Muscle of back (tissue), 13 donors: ENCODE results near the gene EVPL. TPM values are rescaled to one million over a fixed set of nuclear protein-coding genes. Genes with fewer than 3 reads are reported as not detected.
A peak's percentile ranks its signal among the peaks of the same experiment; 100 is the strongest.
"Not testable (repeated sequence)": the region's sequence is repeated elsewhere in the genome, so short reads cannot be mapped to it uniquely, and the experiment has no call there.

ENCODE experiments used
- DNase-seq, 3 donors: peaks; one replicate each; pipeline versions ENCODE4 v3.0.0 to v3.0.0-alpha.2; 2013
- long read RNA-seq, 9 donors: transcript quantifications; one replicate each; lab custom pipeline, GENCODE V29; 2026
- polyA plus RNA-seq, 10 donors: library from polyadenylated mRNA; unstranded; fragments of 120-200 nt; gene quantifications; one replicate each; pipeline ENCODE4 v1.2.1, GENCODE V29; 2013; ENCODE audit not compliant: insufficient read length in 10 of 10

EVPL gene
- polyA plus RNA-seq = 10 to 100 TPM in 2 of 10 donors, under 1 TPM in 7, not detected in 1; 0.11 to 12.4 (median 0.18) TPM
- long read RNA-seq, donor 1 = 0 reads
- long read RNA-seq, donor 2 = 0 reads
- long read RNA-seq, donor 3 = 0 reads
- long read RNA-seq, donor 4 = 0 reads
- long read RNA-seq, donor 5 = 0 reads
- long read RNA-seq, donor 6 = 0 reads
- long read RNA-seq, donor 7 = 0 reads
- long read RNA-seq, donor 8 = 0 reads
- long read RNA-seq, donor 9 = 0 reads

DNA sequence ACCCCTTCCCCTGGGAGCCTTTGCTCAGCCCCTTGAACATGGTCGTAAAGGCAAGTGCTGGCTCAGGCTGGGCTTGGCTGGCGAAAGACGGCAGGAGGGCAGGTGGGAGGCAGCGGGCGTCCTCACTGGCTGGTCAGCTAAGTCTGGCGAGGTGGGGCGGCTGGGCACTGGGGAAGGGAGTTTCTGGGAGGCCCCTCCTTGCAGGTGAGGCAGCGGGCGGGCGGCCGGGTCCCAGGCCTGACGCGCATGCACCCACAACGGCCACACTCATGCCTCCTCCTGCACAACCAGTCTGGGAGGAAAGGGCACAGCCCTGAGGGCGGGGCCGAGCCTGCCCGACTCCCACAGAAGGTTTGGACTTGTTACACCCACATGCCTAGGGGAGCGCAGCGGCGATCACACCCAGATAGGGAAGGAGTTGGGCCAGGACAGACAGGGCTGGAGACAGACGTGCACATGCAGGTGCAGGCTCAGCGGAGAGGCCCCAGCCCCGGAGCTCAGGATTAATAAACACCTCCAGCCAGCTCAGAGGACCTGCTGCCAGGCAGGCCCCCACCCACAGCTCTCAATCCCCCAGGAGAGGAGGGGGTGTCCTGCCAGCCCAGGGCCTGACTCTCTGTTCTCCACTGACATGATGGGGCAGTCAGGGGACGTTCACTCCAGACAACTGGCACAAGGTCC, at the start of gene EVPL:
Gene EVPL (minus strand): TSS at position 148 of the 681 bp plus-strand sequence. CDS start 108 bp downstream, at position 40.
- DNase-seq = no peak

- no peak for DNase-seq
Observed at GRCh38 chr17:76076146-76076764, 49.1 kb upstream of the EVPL start.

- DNase-seq = peak in 1 of 3 donors; percentile 30
Observed at GRCh38 chr17:76075364-76076145, 48.4 kb upstream of the EVPL start.

- DNase-seq = peak in 1 of 3 donors; percentile 22
Observed at GRCh38 chr17:76074390-76075363, 47.6 kb upstream of the EVPL start, which contains the start of gene GALR2. Gene GALR2 (plus strand): TSS chr17:76074781. CDS start chr17:76074884, 103 bp downstream.

DNA sequence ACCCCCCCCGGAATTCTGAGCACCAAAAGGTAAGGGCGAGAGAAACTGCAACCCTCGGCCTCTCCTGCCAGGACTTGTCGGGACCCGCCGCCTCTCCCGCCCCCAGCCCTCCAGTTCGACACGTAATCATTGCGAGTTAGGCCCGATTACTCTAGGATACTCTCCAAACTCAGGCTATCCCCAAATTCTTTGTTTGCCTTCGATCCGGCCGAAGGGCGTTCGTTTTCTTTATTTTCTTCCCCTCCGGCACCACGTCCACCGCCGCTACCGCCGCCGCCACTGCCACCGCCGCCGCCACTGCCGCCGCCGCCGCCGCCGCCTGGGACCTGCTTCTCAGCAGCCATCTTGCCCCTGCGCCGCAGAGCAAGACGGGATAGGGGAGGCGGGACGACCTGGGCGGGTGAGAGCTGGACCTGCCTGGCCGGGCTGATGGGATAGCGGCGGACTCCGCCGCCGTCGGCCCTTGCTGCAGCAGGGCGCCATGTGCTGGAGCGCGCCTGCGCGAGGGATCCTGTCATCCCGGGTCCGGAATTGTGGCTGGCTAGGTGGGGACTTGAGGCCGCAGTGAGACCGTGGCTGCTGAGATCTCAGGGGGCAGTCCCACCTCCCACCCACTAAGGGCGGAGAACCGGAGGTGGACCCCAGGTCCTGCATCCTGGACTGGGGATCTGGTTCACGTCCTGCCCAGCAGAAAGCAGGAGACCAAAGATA, 45.2 kb upstream of the EVPL start, which contains the start of gene SRP68:
Gene SRP68 (minus strand): TSS at position 370 of the 711 bp plus-strand sequence. CDS start 26 bp downstream, at position 344.
- DNase-seq = peak; percentile 89 to 97 (median 92)

DNA sequence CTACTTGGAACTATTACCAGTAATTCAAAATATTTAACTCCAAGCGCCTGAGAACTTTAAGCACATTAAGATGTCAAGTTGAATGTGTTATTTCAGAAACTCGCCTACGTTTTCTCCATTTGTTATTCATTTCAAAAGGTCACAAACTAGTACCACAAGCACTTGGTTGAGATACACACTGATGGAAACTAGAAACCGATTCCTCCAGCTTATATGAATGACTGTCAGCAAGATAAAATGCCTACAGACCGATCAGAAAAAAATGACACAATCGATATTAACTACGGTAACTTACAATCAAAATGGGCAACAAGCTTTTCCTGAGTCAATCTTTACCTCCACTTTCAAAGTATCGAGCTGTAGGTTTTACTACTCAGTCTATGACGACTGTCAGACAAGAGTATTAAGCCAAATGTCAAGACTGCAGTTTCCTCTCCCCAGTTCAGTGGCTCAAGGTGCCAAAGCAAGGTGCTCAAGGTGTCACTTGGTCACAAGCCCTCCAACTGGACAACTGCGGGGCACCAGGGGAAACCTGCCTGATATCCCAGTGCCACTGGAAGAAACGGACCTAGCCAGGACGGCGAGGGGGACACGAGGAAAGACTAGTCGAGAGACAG, 44.5 kb upstream of the EVPL start:
- DNase-seq = no peak

DNA sequence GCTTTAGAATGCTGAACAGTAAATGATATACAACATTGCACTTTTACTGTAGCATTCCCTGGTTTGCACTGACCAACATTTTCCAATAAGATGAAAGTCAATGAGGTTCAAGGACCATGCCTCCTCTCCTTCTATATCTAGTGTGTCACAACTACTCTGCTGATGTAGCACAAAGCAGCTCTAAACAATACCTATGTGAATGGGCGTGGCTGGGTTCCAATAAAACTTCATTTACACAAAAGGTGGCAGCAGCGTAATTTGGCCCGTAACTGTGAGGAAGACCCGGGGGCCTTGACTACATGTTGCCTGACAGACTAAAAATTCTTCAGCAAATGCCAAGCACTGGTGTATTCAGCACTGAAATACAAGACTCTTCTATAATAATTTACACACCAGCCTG, 38.7 kb upstream of the EVPL start:
- DNase-seq = no peak

GRCh38 chr17:76063875-76064546, 36.9 kb upstream of the EVPL start:
- DNase-seq = no peak

DNA sequence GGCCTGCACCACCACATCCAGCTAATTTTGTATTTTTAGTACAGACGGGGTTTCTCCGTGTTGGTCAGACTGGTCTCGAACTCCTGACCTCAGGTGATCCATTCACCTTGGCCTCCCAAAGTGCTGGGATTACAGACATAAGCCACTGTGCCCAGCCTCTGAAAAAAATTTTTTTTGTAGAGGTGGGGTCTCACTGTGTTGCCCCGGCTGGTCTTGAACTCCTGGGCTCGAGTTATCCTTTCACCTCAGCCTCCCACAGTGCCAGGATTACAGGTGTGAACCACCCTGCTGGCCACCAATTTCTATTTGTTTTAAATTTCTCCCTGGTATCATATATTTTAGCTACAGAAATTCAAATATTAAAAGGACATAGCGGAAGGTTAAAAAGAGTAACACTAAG, 31.2 kb upstream of the EVPL start:
- not testable (repeated sequence) for DNase-seq

- no peak for DNase-seq
Observed at GRCh38 chr17:76056882-76057281, 29.8 kb upstream of the EVPL start.

- DNase-seq = no peak
Observed at GRCh38 chr17:76054112-76054476, 27.0 kb upstream of the EVPL start.

DNA sequence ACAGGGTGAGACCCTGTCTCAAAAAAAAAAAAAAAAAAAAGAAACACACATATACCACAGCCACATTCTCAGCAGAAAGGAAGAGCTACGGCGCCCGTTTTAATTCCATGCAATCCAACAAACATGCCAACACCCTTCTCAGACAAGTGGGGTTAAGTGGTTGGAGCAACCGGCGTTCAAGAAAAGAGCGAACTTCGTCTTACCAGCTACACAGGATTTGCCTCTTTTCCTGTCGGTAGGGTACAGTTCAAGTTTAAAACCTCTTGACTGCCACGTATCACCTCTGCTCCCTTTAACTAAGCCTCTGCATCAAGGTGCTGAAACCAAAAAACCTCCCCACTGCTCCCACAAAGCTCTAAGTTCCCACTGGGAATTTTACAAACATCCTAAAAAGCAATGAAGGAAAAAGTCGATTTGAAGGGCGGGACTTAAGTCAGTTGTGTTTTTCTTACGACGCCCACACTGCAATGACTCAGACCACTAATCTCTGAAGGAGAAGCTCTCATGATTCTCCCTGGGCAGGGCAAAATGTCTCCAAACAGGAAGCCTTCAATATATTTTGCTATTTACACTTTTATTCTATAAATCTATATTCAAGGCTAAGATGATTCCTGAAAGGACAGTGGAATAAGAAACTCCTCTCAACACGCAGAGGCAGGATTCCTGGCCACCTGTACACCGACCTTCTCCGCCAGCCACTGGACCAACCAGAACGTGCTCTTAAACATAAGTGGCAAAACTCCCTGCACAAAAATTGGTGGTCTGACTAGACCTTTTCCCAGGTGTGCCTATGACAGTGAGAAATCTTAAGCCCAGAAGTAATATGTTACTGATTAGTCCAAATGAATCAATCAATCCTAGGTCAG, 26.4 kb upstream of the EVPL start:
- no peak for DNase-seq

DNA sequence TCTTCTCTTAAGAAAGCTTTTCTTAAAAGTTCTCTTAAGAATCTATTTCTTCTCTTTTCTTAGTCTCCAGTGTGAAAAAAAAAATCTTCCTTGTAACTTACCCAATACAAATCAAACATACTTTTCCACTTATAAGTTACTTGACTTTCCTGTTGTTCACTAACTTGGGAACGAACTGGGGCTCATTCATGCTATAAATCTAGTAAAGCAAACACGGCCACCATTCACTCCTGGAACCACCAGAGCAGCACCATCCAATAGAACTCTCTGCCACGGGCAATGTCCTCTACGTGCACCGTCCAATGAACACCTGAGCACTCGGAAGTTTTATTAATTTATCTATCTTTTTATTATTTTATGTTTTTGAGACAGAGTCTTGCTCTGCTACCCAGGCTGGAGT, 24.5 kb upstream of the EVPL start:
- DNase-seq = no peak

GRCh38 chr17:76050538-76051467, 23.7 kb upstream of the EVPL start:
- no peak for DNase-seq

- DNase-seq = no peak
Observed at GRCh38 chr17:76049836-76050537, 22.9 kb upstream of the EVPL start.

DNA sequence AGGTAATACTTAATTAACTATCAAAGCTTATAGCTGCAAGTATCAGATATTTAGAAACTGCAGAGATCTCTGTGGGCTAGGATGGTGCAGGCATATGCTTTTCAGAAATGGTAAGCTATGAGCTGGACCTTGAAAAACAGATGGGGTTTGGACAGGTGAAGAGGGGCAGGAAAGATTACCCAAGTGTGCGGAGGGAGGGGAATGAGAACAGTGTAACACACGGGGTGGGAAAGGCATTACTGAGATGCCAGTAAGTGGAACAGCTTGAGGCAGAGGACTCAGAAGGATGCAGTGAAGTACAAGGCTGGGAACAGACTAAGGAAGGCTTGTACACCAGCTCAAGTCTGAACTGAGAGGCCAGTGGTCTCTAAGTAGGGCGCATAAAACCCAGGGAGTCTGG, 22.1 kb upstream of the EVPL start:
- no peak for DNase-seq
